Astrocyte of the cerebellum (primary cell): ENCODE results near the gene RMRP.

Experiments
- DNase-seq: peaks from one replicate; pipeline ENCODE4 v3.0.0-alpha.2; 2011; ENCODE audit warnings: low read depth
- H3K4me3 ChIP-seq: 2 replicates; pipeline ENCODE4 v1.5.1; 2011; ENCODE audit warnings: mild to moderate bottlenecking, low read depth, low read length, moderate library complexity
- CTCF ChIP-seq: IDR thresholded peaks from 2 replicates; pipeline ENCODE4 v1.5.1; 2012; ENCODE audit warnings: low read length, low read depth, moderate library complexity, mild to moderate bottlenecking; ENCODE audit errors: missing control alignments
- in situ Hi-C: cut with HindIII; loops from 2 replicates; pipeline ENCODE4 v1.10.0; 2017; ENCODE audit warnings: low sequenced_read_pairs

RMRP gene

DNA sequence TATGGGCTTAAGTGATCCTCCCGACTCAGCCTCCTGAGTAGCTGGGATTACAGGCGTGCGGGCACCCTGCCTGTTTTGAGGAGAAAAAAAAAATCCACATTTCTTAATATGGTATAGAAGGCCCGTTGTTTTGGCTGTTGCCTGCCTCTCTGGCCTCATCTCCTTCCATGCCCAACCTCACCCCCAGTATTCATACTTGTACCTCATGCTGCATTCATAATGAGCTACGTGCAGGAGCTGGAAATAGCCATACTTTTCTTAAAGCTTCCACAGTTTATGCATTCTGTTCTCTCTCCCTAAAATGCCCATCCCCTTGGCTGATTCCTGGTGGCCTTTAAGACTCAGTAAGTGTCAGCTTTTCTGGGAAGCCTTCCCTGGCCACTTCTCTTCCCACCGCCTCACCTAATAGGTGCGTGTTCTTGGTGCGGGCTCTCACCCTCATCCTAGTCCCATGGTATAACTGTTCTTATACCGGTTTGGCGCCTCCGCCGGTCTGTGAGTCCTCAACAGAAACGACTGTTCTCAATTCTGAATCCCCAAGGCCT, 34.0 kb upstream of the RMRP start:
- TF ChIP-seq CTCF, result no peak
- DNase-seq, result no peak
- H3K4me3 ChIP-seq, result peak overlapping the region; percentile 85
- in situ Hi-C loops, result loop anchor here (5.0 kb wide), 1 partner anchor 35 kb away; no protein-coding TSS in a partner anchor

- no peak for DNase-seq
- in situ Hi-C loops, result loop anchor here (5.0 kb wide), 1 partner anchor 36 kb away; no protein-coding TSS in a partner anchor
These were observed 33.5 kb upstream of the RMRP start for GRCh38 chr9:35691334-35691650.

GRCh38 chr9:35690614-35691333, 33.0 kb upstream of the RMRP start:
- DNase-seq, result no peak
- TF ChIP-seq CTCF, result no peak
- H3K4me3 ChIP-seq, result peak overlapping the region; percentile 85
- in situ Hi-C loops, result loop anchor here (5.0 kb wide), 1 partner anchor 37 kb away; no protein-coding TSS in a partner anchor

More at GRCh38 chr9:35691334-35691650, 33.5 kb upstream of the RMRP start:
- H3K4me3 ChIP-seq, result peak overlapping the region; percentile 85
- TF ChIP-seq CTCF, result no peak

GRCh38 chr9:35690294-35690613, 32.4 kb upstream of the RMRP start:
- DNase-seq, result no peak
- peak overlapping the region; percentile 85 for H3K4me3 ChIP-seq
- in situ Hi-C loops, result loop anchor here (5.0 kb wide), 1 partner anchor 37 kb away; no protein-coding TSS in a partner anchor
- TF ChIP-seq CTCF, result no peak

DNA sequence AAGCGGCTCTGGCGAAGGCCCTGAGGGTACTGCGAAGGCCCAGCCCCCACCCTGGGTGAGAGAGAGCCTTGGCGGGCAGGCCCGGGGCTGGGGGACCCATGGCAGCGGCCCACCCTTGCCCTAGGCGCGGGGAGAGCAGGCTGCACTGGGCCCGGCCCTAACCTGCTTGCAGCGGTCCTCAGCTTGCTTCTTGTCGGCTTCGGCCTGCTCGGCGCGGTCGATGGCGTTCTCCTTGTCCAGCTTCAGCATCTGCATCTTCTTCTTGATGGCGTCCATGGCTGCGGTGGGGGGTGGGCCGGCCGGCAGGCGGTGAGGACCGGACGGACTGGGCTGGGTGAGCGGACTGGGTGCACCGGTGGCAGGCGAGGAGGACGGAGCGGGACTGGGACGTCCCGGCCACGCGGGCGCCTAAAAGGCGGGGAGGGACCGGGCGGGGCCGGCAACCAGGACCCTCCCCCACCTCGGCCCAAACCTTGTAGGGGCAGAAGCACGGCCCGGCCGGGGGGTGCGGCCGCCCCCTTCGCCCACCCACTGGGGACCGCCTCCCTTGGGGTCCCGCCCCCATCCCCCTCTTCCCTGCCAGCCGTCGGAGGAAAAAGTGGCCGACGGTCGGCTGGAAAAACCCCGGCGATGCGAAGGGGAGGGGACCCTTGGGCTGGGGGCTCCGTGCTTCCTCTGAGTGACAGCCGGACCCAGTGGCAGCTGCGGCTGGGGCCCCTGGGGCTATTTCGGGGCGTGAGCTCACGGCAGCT, 31.9 kb upstream of the RMRP start, which contains the start of gene TPM2:
Gene TPM2, minus strand, starts transcription at position 384 of the 752 bp plus-strand sequence. Its CDS starts 108 bp downstream, at position 276.
- in situ Hi-C loops, result loop anchor here (5.0 kb wide), 1 partner anchor 38 kb away; no protein-coding TSS in a partner anchor
- peak within 1 kb of the TSS; percentile 85 for H3K4me3 ChIP-seq
- TF ChIP-seq CTCF, result no peak
- DNase-seq, result no peak
